Type B pancreatic cell (in vitro differentiated cells): Measurements from ENCODE around the gene SEMA6D. TPM values are rescaled to one million over a fixed set of nuclear protein-coding genes. Genes with fewer than 3 reads are reported as not detected.

Experiments used
- DNase-seq: peaks from one replicate; pipeline ENCODE4 v3.0.0; 2021; ENCODE audit warnings: mixed read lengths; ENCODE audit not compliant: unreplicated experiment; ENCODE audit errors: extremely low spot score
- H3K27ac Mint-ChIP-seq: 2 replicates; pipeline ENCODE4 v1.8.0; 2021; ENCODE audit warnings: mild to moderate bottlenecking, mixed read lengths
- H3K27me3 Mint-ChIP-seq: 2 replicates; pipeline ENCODE4 v1.8.0; 2021; ENCODE audit warnings: mixed read lengths
- H3K36me3 Mint-ChIP-seq: 2 replicates; pipeline ENCODE4 v1.8.0; 2021; ENCODE audit warnings: mixed read lengths
- H3K4me1 Mint-ChIP-seq: one replicate; pipeline ENCODE4 v1.8.0; 2021; ENCODE audit warnings: mixed read lengths; ENCODE audit not compliant: unreplicated experiment
- H3K4me3 Mint-ChIP-seq: 2 replicates; pipeline ENCODE4 v1.8.0; 2021; ENCODE audit warnings: mild to moderate bottlenecking, mixed read lengths
- H3K9me3 Mint-ChIP-seq: 2 replicates; pipeline ENCODE4 v1.8.0; 2021; ENCODE audit warnings: mixed read lengths
- total RNA-seq: library from RNA; stranded (reverse); gene quantifications from 2 replicates; pipeline ENCODE4 v1.2.1, GENCODE V29; 2021; ENCODE audit warnings: low replicate concordance
- TF ChIP-seq, protein P1 (sequence below): fragments of 200-600 bp; sonication (generic); conservative IDR thresholded peaks from 2 replicates; pipeline ENCODE4 v1.5.0; 2021; ENCODE audit warnings: antibody characterized with exemption, mild to moderate bottlenecking

The SEMA6D gene
- total RNA-seq, 1 donor from 2014 or later, result 22.2 TPM

DNA sequence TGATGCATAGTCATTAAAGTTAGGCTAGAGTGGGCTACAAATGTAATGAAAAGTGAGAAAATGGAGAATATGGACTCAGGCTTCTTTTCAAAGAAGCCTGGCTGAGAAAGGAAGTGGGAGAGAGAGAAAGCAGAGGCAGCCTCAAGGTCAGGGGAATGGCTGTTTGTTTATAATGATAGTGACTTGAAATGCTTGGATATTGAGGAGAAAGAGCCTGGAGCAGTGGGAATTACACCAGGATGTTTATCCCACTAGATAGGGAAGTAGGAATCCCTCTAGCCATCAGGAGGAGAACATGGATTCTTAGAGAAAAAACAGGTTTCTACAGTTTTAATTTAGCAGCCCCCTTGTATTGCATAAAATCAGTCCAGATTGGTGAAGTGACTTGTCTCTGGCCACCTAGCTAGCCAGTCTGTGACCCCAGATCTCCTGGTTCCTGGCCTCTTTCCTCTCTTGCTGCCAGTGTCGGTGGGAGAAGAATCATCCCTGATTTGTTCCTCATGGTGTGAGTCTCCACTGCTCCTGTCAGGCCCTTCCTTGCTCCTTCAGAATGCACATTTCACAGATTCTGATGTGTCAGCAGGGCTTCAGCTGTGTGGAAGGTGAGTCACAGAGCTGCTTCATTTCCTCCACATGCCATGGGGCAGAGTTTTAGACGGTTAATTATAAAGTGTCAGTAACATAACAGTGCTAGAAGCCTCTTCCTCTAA is 32.9 kb downstream of the SEMA6D start:
- TF ChIP-seq, protein P1, sequence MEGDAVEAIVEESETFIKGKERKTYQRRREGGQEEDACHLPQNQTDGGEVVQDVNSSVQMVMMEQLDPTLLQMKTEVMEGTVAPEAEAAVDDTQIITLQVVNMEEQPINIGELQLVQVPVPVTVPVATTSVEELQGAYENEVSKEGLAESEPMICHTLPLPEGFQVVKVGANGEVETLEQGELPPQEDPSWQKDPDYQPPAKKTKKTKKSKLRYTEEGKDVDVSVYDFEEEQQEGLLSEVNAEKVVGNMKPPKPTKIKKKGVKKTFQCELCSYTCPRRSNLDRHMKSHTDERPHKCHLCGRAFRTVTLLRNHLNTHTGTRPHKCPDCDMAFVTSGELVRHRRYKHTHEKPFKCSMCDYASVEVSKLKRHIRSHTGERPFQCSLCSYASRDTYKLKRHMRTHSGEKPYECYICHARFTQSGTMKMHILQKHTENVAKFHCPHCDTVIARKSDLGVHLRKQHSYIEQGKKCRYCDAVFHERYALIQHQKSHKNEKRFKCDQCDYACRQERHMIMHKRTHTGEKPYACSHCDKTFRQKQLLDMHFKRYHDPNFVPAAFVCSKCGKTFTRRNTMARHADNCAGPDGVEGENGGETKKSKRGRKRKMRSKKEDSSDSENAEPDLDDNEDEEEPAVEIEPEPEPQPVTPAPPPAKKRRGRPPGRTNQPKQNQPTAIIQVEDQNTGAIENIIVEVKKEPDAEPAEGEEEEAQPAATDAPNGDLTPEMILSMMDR, result no peak
- Mint-ChIP-seq H3K4me3 (no peak overlapping the region), H3K36me3 (peaks cover 23% of the 10 kb centered on the region), H3K27ac (no peak overlapping the region), H3K27me3 (no peaks in the 10 kb centered on the region), H3K4me1 (peaks cover 8% of the 10 kb centered on the region), H3K9me3 (peaks cover 15% of the 10 kb centered on the region)
- DNase-seq, result no peak

DNA sequence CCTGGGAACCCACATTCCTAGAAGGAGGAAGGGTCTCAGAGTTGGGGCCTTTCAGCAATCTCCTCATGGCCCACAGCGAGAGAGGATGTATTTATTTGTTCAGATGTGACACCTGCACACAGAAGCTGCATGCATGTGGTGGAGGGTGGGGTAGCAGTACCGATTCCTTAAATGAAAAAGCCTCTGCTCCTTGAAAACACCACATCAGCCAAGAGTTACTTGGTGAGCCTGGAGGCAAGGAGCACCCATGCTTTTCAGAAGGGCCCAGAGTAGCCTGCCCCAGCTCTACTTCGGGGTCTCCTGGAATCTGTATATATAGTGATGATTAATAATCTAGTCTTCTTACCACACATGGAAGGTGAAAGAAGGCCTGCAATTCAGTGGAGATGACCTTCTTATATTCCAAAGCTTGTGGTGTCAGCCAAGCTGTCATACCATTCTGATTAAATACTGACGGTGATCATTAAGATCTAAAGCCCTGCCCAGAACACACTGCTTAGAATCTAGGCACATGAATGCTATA is 33.5 kb downstream of the SEMA6D start:
- Mint-ChIP-seq H3K4me1 (peaks cover 8% of the 10 kb centered on the region), H3K36me3 (peaks cover 26% of the 10 kb centered on the region), H3K9me3 (peaks cover 15% of the 10 kb centered on the region), H3K27ac (no peak overlapping the region), H3K27me3 (no peaks in the 10 kb centered on the region), H3K4me3 (no peak overlapping the region)
- DNase-seq, result no peak
- TF ChIP-seq, protein P1, result no peak

DNA sequence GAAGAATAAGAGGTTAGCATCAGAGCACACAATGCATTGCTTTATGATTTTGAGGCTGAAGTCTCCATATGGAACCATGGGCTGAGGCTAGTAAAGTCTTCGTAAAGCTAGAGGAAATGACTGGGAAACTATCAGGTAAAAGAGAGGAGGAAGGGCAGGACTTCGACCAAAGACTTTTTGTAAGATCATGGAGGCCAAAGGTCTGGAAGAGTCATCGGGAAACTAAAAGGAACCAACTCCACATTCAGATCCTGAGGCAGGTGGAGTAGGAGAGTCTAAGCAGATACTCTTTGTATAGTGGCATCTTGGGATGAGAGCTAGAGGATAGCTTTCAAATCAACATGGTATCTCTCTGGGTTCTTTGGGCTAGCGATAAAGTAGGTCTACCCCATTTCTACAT is 36.3 kb downstream of the SEMA6D start:
- TF ChIP-seq, protein P1, result no peak
- Mint-ChIP-seq H3K36me3 (peaks cover 26% of the 10 kb centered on the region), H3K4me3 (no peak overlapping the region), H3K4me1 (peaks cover 16% of the 10 kb centered on the region), H3K27ac (no peak overlapping the region), H3K27me3 (no peaks in the 10 kb centered on the region), H3K9me3 (peaks cover 15% of the 10 kb centered on the region)
- DNase-seq, result no peak

DNA sequence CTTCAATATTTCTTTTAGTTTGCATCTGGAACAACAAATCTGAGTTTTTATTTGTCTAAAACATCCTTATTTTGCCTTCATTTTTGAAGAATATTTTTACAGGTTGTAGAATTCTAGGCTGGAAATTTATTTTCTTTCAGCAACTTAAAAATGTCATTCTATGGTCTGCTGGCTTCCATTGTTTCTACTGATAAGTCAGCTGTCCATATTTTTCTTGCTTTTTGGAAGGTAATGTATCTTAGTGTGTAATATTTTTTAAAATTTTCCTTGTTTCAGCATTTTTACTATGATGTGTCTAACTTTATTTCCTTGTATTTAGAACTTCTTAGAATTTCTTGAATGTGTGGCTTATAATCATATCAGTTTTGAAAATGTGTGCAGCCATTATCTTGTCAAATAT is 37.0 kb downstream of the SEMA6D start:
- H3K27ac Mint-ChIP-seq, result no peak overlapping the region
- TF ChIP-seq, protein P1, result no peak
- H3K27me3 Mint-ChIP-seq, result no peaks in the 10 kb centered on the region
- peaks cover 20% of the 10 kb centered on the region for H3K4me1 Mint-ChIP-seq
- no peak overlapping the region for H3K4me3 Mint-ChIP-seq
- peaks cover 26% of the 10 kb centered on the region for H3K36me3 Mint-ChIP-seq
- H3K9me3 Mint-ChIP-seq, result peaks cover 15% of the 10 kb centered on the region
- DNase-seq, result no peak

DNA sequence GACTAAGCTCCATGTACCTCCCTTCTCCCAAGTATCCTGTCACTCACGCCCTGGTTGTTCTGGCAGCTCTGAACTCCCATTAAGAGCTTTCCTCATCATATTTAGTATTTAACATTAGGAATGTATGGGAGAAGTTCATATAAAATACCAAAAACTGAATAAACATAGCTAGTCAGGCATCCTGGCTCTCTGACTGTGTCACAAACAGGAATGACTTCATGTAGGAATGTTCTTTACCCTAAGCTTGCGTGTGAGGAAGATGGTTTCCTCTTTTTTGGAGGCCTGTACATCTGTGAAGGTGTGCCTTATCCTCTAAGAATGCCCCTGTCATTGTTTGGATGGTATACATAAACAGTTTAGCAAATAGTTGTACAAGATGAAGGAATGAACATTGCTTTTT is 38.6 kb downstream of the SEMA6D start:
- TF ChIP-seq, protein P1, result no peak
- H3K36me3 Mint-ChIP-seq, result peaks cover 32% of the 10 kb centered on the region
- no peak for DNase-seq
- H3K27me3 Mint-ChIP-seq, result no peaks in the 10 kb centered on the region
- no peak overlapping the region for H3K27ac Mint-ChIP-seq
- H3K4me1 Mint-ChIP-seq, result peaks cover 16% of the 10 kb centered on the region
- peaks cover 15% of the 10 kb centered on the region for H3K9me3 Mint-ChIP-seq
- no peak overlapping the region for H3K4me3 Mint-ChIP-seq
